GM13976 (cell line): ENCODE measurements around the gene IVL.

Source experiments
- DNase-seq: peaks from one replicate; pipeline ENCODE4 v3.0.0; 2012; ENCODE audit warnings: low spot score
- in situ Hi-C: fragments of 300-500 bp; cut with MboI; formaldehyde crosslinking; loops from one replicate; pipeline ENCODE4 v1.12.0; 2022; ENCODE audit warnings: low sequenced_read_pairs, mixed read lengths, inconsistent platforms; ENCODE audit not compliant: unreplicated experiment
- TF ChIP-seq, protein P1 (sequence below): IDR thresholded peaks from 2 replicates; pipeline ENCODE4 v1.5.1; 2012; ENCODE audit warnings: borderline replicate concordance, mild to moderate bottlenecking; ENCODE audit not compliant: insufficient read depth; ENCODE audit errors: extremely low read depth, missing control alignments, control extremely low read depth

Gene IVL

GRCh38 chr1:152917794-152918193 lies 9.4 kb downstream of the IVL start:
- in situ Hi-C loops, result no loop called here
- DNase-seq, result no peak
- TF ChIP-seq, protein P1, sequence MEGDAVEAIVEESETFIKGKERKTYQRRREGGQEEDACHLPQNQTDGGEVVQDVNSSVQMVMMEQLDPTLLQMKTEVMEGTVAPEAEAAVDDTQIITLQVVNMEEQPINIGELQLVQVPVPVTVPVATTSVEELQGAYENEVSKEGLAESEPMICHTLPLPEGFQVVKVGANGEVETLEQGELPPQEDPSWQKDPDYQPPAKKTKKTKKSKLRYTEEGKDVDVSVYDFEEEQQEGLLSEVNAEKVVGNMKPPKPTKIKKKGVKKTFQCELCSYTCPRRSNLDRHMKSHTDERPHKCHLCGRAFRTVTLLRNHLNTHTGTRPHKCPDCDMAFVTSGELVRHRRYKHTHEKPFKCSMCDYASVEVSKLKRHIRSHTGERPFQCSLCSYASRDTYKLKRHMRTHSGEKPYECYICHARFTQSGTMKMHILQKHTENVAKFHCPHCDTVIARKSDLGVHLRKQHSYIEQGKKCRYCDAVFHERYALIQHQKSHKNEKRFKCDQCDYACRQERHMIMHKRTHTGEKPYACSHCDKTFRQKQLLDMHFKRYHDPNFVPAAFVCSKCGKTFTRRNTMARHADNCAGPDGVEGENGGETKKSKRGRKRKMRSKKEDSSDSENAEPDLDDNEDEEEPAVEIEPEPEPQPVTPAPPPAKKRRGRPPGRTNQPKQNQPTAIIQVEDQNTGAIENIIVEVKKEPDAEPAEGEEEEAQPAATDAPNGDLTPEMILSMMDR, result peak; percentile 12

DNA sequence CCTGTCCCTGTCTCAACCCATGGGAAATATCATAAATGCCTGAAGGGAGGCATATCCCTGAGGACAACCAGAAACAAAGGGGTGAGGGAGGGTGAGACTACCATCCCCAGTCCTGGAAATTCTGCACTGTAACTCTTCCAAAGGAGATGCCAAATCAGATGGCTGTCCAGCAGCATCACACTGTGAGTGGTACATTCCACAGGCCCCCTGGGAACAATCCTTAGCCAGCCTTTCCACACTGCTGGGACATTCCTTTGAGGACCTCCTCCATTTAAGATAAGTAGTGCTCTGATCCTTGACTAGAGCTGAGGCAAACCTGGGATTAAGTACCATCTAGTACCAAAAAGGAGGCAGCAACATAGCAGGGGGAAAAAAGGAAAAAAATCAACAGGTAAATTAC lies 10.7 kb downstream of the IVL start:
- in situ Hi-C loops, result no loop called here
- DNase-seq, result no peak
- TF ChIP-seq, protein P1, result no peak

- TF ChIP-seq, protein P1, result no peak
- DNase-seq, result no peak
- in situ Hi-C loops, result loop anchor here (10.0 kb wide), 1 partner anchor 49 kb away; the partner anchor contains the start of gene SMCP
These were observed 15.8 kb downstream of the IVL start for GRCh38 chr1:152924191-152924590.

GRCh38 chr1:152926091-152926490 lies 17.7 kb downstream of the IVL start:
- DNase-seq, result peak; percentile 45
- in situ Hi-C loops, result loop anchor here (10.0 to 25.0 kb wide), 2 partner anchors 51 to 264 kb away; partner anchors contain the start of genes LCE2D and SMCP
- TF ChIP-seq, protein P1, result peak; percentile 73

DNA sequence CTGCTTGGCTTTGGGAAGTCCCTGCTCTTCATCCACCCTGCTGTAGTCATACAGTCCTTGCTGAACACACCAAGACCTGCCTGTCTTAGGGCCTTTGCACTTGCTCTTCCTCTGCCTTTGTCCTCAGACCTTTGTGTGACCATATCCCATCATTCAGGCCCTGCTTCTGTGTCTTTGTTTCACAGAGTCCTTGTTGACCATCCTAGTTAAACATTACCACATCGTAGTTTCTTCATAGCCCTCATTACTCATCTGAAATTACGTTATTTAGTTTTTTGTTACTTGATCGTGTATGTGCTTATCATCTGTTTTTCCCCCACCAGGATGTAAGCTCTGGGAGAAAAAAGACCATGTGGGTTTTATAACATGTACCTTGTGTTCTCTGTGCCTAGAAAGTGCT lies 20.3 kb downstream of the IVL start:
- in situ Hi-C loops, result loop anchor here (10.0 to 25.0 kb wide), 2 partner anchors 54 to 266 kb away; partner anchors contain the start of genes LCE2D and SMCP
- TF ChIP-seq, protein P1, result no peak
- DNase-seq, result no peak

DNA sequence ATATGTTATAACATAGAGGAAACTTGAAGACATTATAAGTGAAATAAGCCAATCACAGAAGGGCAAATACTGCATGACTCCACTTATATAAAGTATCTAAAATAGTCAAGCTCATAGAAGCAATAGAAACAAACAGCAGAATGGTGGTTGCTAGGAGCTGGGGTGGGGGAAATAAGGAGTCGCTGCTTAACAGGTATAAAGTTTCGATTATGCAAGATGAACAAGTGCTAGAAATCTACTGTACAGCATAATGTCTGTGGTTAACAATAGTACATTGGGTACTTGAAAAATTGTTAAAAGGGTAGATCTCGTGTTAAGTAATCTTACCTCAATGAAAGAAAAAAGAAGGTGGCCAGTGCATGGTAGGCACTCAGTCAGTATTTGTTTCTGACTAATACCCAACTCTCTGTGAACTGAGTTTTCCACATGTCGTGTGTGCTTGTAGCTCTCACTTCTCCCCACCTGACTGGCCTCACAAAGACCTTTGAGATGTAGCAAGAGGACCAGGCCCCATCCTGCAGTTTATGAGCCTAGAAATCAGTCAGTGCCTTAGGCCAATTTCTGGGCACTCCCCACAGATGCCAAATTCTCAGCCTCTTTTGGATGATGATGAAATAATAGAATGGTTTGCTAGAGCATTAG lies 23.9 kb downstream of the IVL start:
- TF ChIP-seq, protein P1, result no peak
- in situ Hi-C loops, result loop anchor here (25.0 kb wide), 1 partner anchor 270 kb away; the partner anchor contains the start of gene LCE2D
- no peak for DNase-seq

DNA sequence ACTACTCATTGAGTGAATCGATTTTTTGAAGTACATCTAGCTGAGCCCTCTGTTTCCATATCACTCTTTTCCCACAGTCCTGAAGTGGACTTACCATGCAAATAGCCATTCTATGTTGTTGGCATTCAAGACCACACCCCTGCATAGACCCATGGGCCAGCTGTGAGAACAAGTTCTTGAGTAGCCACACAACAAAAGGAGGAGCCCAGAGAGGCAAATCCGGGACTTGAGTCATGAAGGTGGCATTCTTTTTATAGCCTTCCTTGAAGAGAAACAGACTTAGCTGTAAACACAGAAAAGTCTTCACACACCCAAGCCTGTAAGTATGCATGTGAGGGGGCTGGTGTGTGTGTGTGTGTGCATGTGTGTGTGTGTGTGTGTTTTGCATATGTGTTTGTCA lies 24.9 kb downstream of the IVL start:
- in situ Hi-C loops, result loop anchor here (25.0 kb wide), 1 partner anchor 271 kb away; the partner anchor contains the start of gene LCE2D
- no peak for DNase-seq
- TF ChIP-seq, protein P1, result no peak
